GM23338 (cell line): Measurements from ENCODE around the gene POP4. TPM values are rescaled to one million over a fixed set of nuclear protein-coding genes. Genes with fewer than 3 reads are reported as not detected.

Experiments used
- ATAC-seq: fragments of 200-7000 bp; cut with Tn5 transposase; 3 replicates; pipeline ENCODE4 v1.9.1; 2020
- DNase-seq: peaks from one replicate; pipeline ENCODE4 v3.0.0-alpha.2; 2015; ENCODE audit warnings: low spot score
- H2AFZ ChIP-seq: fragments of 200-600 bp; sonication (generic); 2 replicates; pipeline ENCODE4 v1.8.0; 2016; ENCODE audit warnings: antibody characterized with exemption, mild to moderate bottlenecking, moderate library complexity
- H3F3A ChIP-seq: fragments of 200-600 bp; sonication (generic); replicated peaks from 2 replicates; pipeline ENCODE4 v1.8.0; 2017; ENCODE audit warnings: antibody characterized with exemption, mixed run types, low read depth
- H3K27ac ChIP-seq: fragments of 200-600 bp; sonication (generic); 2 replicates; pipeline ENCODE4 v1.6.1; 2016; ENCODE audit warnings: low read depth
- H3K27me3 ChIP-seq: fragments of 200-600 bp; sonication (generic); 2 replicates; pipeline ENCODE4 v1.8.0; 2016; ENCODE audit warnings: mild to moderate bottlenecking, mixed run types, moderate library complexity; ENCODE audit not compliant: insufficient read depth
- H3K36me3 ChIP-seq: fragments of 200-600 bp; sonication (generic); 2 replicates; pipeline ENCODE4 v1.8.0; 2016; ENCODE audit warnings: mild to moderate bottlenecking; ENCODE audit not compliant: insufficient read depth
- H3K4me1 ChIP-seq: fragments of 200-600 bp; sonication (generic); 2 replicates; pipeline ENCODE4 v1.8.0; 2016; ENCODE audit warnings: mild to moderate bottlenecking, moderate library complexity; ENCODE audit not compliant: insufficient read depth
- H3K4me2 ChIP-seq: fragments of 200-600 bp; sonication (generic); 2 replicates; pipeline ENCODE4 v1.7.1; 2017; ENCODE audit warnings: mixed run types
- H3K4me3 ChIP-seq: fragments of 200-600 bp; sonication (generic); 2 replicates; pipeline ENCODE4 v1.6.1; 2016; ENCODE audit warnings: mixed run types
- H3K79me2 ChIP-seq: fragments of 200-600 bp; sonication (generic); replicated peaks from 2 replicates; pipeline ENCODE4 v1.8.0; 2017; ENCODE audit warnings: mild to moderate bottlenecking; ENCODE audit not compliant: insufficient read depth
- H3K9me2 ChIP-seq: fragments of 200-600 bp; sonication (generic); 2 replicates; pipeline ENCODE4 v1.8.0; 2017; ENCODE audit not compliant: insufficient read depth
- H4K20me1 ChIP-seq: fragments of 200-600 bp; sonication (generic); replicated peaks from 2 replicates; pipeline ENCODE4 v1.8.0; 2017; ENCODE audit warnings: mild to moderate bottlenecking; ENCODE audit not compliant: insufficient read depth
- H3K27ac Mint-ChIP-seq: 2 replicates; pipeline ENCODE4 v1.8.0; 2020; ENCODE audit warnings: inconsistent platforms, mild to moderate bottlenecking, moderate library complexity, mixed read lengths
- H3K27me3 Mint-ChIP-seq: 3 replicates; pipeline ENCODE4 v1.8.0; 2022; ENCODE audit warnings: low read depth, mild to moderate bottlenecking, moderate library complexity, mixed read lengths, inconsistent platforms; ENCODE audit not compliant: insufficient read depth, poor library complexity
- H3K36me3 Mint-ChIP-seq: 3 replicates; pipeline ENCODE4 v1.8.0; 2021; ENCODE audit warnings: low read depth, mild to moderate bottlenecking, inconsistent platforms, moderate library complexity, mixed read lengths
- H3K4me1 Mint-ChIP-seq: 3 replicates; pipeline ENCODE4 v1.8.0; 2020; ENCODE audit warnings: mild to moderate bottlenecking, inconsistent platforms, mixed read lengths
- H3K4me3 Mint-ChIP-seq: 3 replicates; pipeline ENCODE4 v1.8.0; 2021; ENCODE audit warnings: moderate library complexity, mild to moderate bottlenecking, inconsistent platforms, mixed read lengths
- H3K9me3 Mint-ChIP-seq: 3 replicates; pipeline ENCODE4 v1.8.0; 2020; ENCODE audit warnings: moderate library complexity, mild to moderate bottlenecking, inconsistent platforms, mixed read lengths
- CTCF ChIP-seq, 2 experiments: fragments of 200-600 bp in 1 of 2; sonication (generic) in 1 of 2; conservative IDR thresholded peaks; 2 replicates each; pipeline versions ENCODE4 v1.5.1 to v1.6.1; 2016 to 2017; ENCODE audit warnings: antibody characterized with exemption in 2 of 2, low read depth in 2 of 2, mild to moderate bottlenecking in 2 of 2, moderate library complexity in 1 of 2
- ETS1 ChIP-seq: IDR thresholded peaks from 2 replicates; pipeline ENCODE4 v1.6.1; 2016; ENCODE audit warnings: antibody characterized with exemption
- EZH2 ChIP-seq: fragments of 200-600 bp; sonication (generic); IDR thresholded peaks from one replicate; pipeline ENCODE4 v1.8.0; 2017; ENCODE audit warnings: antibody characterized with exemption, mild to moderate bottlenecking, low read depth; ENCODE audit not compliant: unreplicated experiment
- EZH2phosphoT487 ChIP-seq: fragments of 200-600 bp; sonication (generic); IDR thresholded peaks from one replicate; pipeline ENCODE4 v1.8.1; 2018; ENCODE audit warnings: antibody characterized with exemption; ENCODE audit not compliant: unreplicated experiment
- JUNB ChIP-seq: IDR thresholded peaks from one replicate; pipeline ENCODE4 v1.6.1; 2016; ENCODE audit warnings: antibody characterized with exemption; ENCODE audit not compliant: unreplicated experiment
- ZNF462 ChIP-seq: fragments of 250-450 bp; sonication (Bioruptor Pico); IDR thresholded peaks from 2 replicates; pipeline ENCODE4 v1.5.0; 2020; ENCODE audit warnings: mild to moderate bottlenecking, moderate library complexity
- polyA plus RNA-seq: library from polyadenylated mRNA; unstranded; fragments of >200 nt; fragmentation: Nextera tagmentation; extraction: Ambion mirVana; gene quantifications from 2 replicates; pipeline ENCODE4 v1.2.1, GENCODE V29; 2016
- total RNA-seq: library from RNA; depleted of rRNA; stranded (reverse); fragments of >200 nt; shearing (Covaris generic); gene quantifications from 2 replicates; pipeline ENCODE4 v1.2.3, GENCODE V29; 2014

POP4 gene
- total and polyA plus RNA-seq, 2 experiments from 2014 or later = 37.2 to 58.3 TPM

- TF ChIP-seq ZNF462 (CRISPR knock-in tag) = no peak
These were observed 18.5 kb upstream of the POP4 start (continued) for GRCh38 chr19:29587518-29587986.

DNA sequence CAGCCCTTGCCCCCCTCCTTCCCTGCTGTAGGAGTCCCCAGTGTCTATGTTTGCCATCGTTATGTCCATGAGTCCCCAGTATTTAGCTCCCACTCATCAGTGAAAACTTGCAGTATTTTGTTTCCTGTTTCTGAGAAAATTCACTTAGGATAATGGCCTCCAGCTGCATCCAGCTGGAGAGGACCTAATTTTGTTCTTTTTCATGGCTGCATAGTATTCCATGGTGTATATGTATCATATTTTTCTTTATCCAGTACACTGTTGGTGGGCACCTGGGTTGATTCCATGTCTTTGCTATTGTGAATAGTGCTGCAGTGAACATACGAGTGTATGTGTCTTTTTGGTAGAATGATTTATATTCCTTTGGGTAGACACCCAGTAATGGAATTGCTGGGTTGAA is 18.0 kb upstream of the POP4 start:
- peaks cover 11% of the 10 kb centered on the region for H3K27me3 Mint-ChIP-seq
- H3K9me3 Mint-ChIP-seq = 0 out of 3 replicates have a peak, but pooled peaks cover 5% of the 10 kb centered on the region
- TF ChIP-seq ZNF462 (CRISPR knock-in tag) (no peak), JUNB (no peak), ETS1 (no peak), EZH2phosphoT487 (no peak), CTCF (conservative IDR thresholded peaks at IDR 0.05; ENCODE audit: low read depth in 2 of 2) (no peak), EZH2 (no peak)

More for the DNA sequence above, 18.0 kb upstream of the POP4 start:
- no peaks in the 10 kb centered on the region for H3K79me2 ChIP-seq
- H3K4me2 ChIP-seq = no peak overlapping the region
- DNase-seq (no peak), ATAC-seq (no peak)
- no peaks in the 10 kb centered on the region for H3K4me1 ChIP-seq
- H3F3A ChIP-seq = no peaks in the 10 kb centered on the region
- Mint-ChIP-seq H3K27ac (no peak overlapping the region), H3K36me3 (no peaks in the 10 kb centered on the region), H3K4me3 (no peak overlapping the region), H3K4me1 (peaks cover 5% of the 10 kb centered on the region; the same call in 1 of the 3 replicates)
- no peak overlapping the region for H2AFZ ChIP-seq
- H3K27ac ChIP-seq = no peak overlapping the region
- H3K27me3 ChIP-seq = no peaks in the 10 kb centered on the region
- no peaks in the 10 kb centered on the region for H3K9me2 ChIP-seq
- H3K36me3 ChIP-seq = no peaks in the 10 kb centered on the region
- no peaks in the 10 kb centered on the region for H4K20me1 ChIP-seq
- no peak overlapping the region for H3K4me3 ChIP-seq
